GDM1 (cell line): ENCODE measurements around the gene COA5.
"Not testable (repeated sequence)": the region's sequence is repeated elsewhere in the genome, so short reads cannot be mapped to it uniquely, and the experiment has no call there.

Source experiments
- DNase-seq: peaks from one replicate; lab custom pipeline; 2025; lab: John Stamatoyannopoulos, UW

The COA5 gene

GRCh38 chr2:98606431-98606830, 1.9 kb downstream of the COA5 start:
- no peak for DNase-seq

- no peak for DNase-seq
These were observed 3.2 kb downstream of the COA5 start for GRCh38 chr2:98605076-98605475.

- DNase-seq = no peak
These were observed 3.8 kb downstream of the COA5 start for GRCh38 chr2:98604547-98604946.

- peak; percentile 8 for DNase-seq
These were observed 6.7 kb downstream of the COA5 start for GRCh38 chr2:98601532-98602132.

GRCh38 chr2:98598781-98599428, 9.4 kb downstream of the COA5 start:
- no peak for DNase-seq

GRCh38 chr2:98594665-98595064, 13.6 kb downstream of the COA5 start:
- DNase-seq = not testable (repeated sequence)

GRCh38 chr2:98592565-98592964, 15.7 kb downstream of the COA5 start:
- no peak for DNase-seq

- no peak for DNase-seq
These were observed 18.8 kb downstream of the COA5 start for GRCh38 chr2:98589489-98589888.

- no peak for DNase-seq
These were observed 19.4 kb downstream of the COA5 start for GRCh38 chr2:98588880-98589431.

GRCh38 chr2:98586551-98587140, 21.7 kb downstream of the COA5 start:
- DNase-seq = no peak

- DNase-seq = no peak
These were observed 22.9 kb downstream of the COA5 start for GRCh38 chr2:98585386-98585785.

GRCh38 chr2:98583816-98584618, 24.3 kb downstream of the COA5 start:
- DNase-seq = no peak

GRCh38 chr2:98583276-98583675, 25.0 kb downstream of the COA5 start:
- no peak for DNase-seq

- DNase-seq = no peak
These were observed 25.8 kb downstream of the COA5 start for GRCh38 chr2:98582523-98582922.

- no peak for DNase-seq
These were observed 27.5 kb downstream of the COA5 start for GRCh38 chr2:98580656-98581284.

- DNase-seq = no peak
These were observed 28.4 kb downstream of the COA5 start for GRCh38 chr2:98579926-98580325.

GRCh38 chr2:98578231-98578630, 30.1 kb downstream of the COA5 start:
- no peak for DNase-seq

- no peak for DNase-seq
These were observed 31.0 kb downstream of the COA5 start for GRCh38 chr2:98577313-98577712.

GRCh38 chr2:98576666-98577312, 31.5 kb downstream of the COA5 start:
- no peak for DNase-seq

- no peak for DNase-seq
These were observed 34.9 kb downstream of the COA5 start for GRCh38 chr2:98573426-98573825.

- DNase-seq = no peak
These were observed 35.6 kb downstream of the COA5 start for GRCh38 chr2:98572676-98573075.

- no peak for DNase-seq
These were observed 36.1 kb downstream of the COA5 start for GRCh38 chr2:98572211-98572610.
